Activated CD4-positive, alpha-beta T cell treated with anti-CD3 and anti-CD28 coated beads, Interleukin-2, Interleukin-4, amounts not matched to agents 100 ng/mL and 50 ng/mL, durations not matched to agents 16 hours and 8 hours (primary cell): ENCODE results near the gene ABHD4.
"Not testable (repeated sequence)": the region's sequence is repeated elsewhere in the genome, so short reads cannot be mapped to it uniquely, and the experiment has no call there.

ENCODE experiments used
- DNase-seq: peaks from one replicate; pipeline ENCODE4 v3.0.0-alpha.2; 2020; ENCODE audit warnings: low spot score

ABHD4 gene, protein sequence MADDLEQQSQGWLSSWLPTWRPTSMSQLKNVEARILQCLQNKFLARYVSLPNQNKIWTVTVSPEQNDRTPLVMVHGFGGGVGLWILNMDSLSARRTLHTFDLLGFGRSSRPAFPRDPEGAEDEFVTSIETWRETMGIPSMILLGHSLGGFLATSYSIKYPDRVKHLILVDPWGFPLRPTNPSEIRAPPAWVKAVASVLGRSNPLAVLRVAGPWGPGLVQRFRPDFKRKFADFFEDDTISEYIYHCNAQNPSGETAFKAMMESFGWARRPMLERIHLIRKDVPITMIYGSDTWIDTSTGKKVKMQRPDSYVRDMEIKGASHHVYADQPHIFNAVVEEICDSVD

DNA sequence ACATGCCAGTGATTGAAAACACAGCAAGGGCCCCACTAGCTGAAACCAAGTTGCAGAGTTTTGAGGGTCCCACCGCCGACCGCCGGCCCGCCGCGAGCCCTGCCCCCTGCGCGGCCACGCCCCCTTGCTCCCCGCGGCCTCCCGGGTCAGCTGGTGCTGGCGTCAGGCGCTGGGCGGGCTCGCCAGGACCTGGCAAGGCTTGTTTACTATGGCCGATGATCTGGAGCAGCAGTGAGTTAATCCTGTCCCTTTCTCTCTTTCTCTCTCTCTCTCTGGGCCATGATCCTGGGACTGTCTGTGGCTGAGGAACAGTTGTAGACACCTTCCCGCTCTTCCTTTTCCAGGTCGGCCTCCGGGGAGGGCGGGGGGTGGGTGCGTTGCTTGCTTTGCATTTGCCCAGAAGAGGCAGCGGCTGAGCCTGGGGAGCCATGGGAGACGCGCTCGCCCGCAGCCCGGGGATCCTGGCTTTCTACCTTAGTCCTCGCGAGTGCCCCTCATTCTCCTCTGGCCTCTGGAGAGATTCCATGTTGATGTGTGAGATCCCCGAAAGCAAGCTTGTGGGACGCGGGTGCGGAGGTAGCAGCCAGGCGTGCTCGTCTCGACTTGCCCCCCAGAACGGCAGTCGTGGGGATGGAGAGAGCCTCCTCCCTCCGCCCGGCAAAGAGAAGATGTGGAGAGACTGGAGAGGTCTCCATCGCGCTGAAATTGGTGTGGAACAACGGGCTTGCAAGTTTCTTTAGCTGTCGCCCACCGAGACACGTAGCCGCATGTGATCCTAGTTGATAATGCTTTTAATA is at the start of gene ABHD4:
TSS of gene ABHD4 (plus strand) at position 202 of the 797 bp plus-strand sequence. CDS start at position 209, 7 bp downstream.
- DNase-seq: peak; percentile 62

DNA sequence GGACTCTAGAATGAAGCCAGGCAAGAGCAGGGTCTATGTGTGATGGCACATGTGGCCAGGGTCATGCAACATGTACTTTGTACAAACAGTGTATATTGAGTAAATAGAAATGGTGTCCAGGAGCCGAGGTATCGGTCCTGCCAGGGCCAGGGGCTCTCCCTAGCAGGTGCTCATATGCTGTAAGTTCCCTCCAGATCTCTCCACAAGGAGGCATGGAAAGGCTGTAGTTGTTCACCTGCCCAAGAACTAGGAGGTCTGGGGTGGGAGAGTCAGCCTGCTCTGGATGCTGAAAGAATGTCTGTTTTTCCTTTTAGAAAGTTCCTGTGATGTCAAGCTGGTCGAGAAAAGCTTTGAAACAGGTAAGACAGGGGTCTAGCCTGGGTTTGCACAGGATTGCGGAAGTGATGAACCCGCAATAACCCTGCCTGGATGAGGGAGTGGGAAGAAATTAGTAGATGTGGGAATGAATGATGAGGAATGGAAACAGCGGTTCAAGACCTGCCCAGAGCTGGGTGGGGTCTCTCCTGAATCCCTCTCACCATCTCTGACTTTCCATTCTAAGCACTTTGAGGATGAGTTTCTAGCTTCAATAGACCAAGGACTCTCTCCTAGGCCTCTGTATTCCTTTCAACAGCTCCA is 48.7 kb upstream of the ABHD4 start:
- DNase-seq: no peak

DNA sequence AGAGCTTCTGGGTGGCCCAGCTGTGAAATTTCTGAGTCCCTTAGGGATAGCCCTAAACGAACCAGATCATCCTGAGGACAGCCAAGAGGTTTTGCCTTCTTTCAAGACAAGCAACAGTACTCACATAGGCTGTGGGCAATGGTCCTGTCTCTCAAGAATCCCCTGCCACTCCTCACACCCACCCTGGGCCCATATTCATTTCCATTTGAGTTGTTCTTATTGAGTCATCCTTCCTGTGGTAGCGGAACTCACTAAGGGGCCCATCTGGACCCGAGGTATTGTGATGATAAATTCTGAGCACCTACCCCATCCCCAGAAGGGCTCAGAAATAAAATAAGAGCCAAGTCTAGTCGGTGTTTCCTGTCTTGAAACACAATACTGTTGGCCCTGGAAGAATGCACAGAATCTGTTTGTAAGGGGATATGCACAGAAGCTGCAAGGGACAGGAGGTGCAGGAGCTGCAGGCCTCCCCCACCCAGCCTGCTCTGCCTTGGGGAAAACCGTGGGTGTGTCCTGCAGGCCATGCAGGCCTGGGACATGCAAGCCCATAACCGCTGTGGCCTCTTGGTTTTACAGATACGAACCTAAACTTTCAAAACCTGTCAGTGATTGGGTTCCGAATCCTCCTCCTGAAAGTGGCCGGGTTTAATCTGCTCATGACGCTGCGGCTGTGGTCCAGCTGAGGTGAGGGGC is 48.0 kb upstream of the ABHD4 start:
- peak; percentile 94 for DNase-seq

- no peak for DNase-seq
Measured at GRCh38 chr14:22551605-22551997, 46.5 kb upstream of the ABHD4 start.

GRCh38 chr14:22552001-22552826 is 45.9 kb upstream of the ABHD4 start:
- DNase-seq: no peak

DNA sequence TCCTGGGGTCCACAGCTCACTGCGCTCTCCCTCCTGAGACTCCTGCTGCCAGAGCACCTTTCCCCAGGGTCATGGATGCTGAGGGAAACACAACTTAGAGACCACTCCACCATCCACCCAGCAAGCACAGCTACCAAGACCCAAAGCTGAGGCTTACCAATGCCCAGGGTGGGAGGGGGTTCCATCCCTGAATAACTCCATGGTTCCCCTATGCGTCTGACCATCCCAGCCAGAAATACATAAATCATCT is 45.3 kb upstream of the ABHD4 start:
- DNase-seq: no peak

GRCh38 chr14:22553445-22553844 is 44.7 kb upstream of the ABHD4 start:
- DNase-seq: no peak

DNA sequence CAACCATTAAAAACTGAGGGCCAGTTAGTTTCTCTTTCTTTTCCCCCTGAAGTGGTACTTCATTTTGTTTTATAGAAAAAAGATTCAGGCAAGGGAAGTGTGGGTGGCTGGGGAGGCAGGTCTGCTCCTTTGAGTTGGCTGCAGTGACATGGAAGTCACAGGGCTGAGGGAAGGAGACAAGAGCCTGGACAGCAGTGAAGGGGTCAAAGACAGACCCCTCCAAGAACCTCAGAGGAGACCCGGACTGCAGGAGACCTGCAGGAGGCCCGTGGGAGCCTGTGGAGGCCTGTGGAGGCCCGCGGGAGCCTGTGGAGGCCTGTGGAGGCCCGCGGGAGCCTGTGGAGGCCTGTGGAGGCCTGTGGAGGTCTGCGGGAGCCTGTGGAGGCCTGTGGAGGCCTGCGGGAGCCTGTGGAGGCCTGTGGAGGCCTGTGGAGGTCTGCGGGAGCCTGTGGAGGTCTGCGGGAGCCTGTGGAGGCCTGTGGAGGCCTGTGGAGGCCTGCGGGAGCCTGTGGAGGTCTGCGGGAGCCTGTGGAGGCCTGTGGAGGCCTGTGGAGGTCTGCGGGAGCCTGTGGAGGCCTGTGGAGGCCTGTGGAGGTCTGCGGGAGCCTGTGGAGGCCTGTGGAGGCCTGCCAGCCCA is 44.1 kb upstream of the ABHD4 start:
- not testable (repeated sequence) for DNase-seq

- DNase-seq: peak; percentile 32
Measured at GRCh38 chr14:22554498-22555383, 43.4 kb upstream of the ABHD4 start.

- peak; percentile 82 for DNase-seq
Measured at GRCh38 chr14:22555384-22556011, 42.6 kb upstream of the ABHD4 start.

- peak; percentile 99 for DNase-seq
Measured at GRCh38 chr14:22556021-22556989, 41.8 kb upstream of the ABHD4 start.

DNA sequence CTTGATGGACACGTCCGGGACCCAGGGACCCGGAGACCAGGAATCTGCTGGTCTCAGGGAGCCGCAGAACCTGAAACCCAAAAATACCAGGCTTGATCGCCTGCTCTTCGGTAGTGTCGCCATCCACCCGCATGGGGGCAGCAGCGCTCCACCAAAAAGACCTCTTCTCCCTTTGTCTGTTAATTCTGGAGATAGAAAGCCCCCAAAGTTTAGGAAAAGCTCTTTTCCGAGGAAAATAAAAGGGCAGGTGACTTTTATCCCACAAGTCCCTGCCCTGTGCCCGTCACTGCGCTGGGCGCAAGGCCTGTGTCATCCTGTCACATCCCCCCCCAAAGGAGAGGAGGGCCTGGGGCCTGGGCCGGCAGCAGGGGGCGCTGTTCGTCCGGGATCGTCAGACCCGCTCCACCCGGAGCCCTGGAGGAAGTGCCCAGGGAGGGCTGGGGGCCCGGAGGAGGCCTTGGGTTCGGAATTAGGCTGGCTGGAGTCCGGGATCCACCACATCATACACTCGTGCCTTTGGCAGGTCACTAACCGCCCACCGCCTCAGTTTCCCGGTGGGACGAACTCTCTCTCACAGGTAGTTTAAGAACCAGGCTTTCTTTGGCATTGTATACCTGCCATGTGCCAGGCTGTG is 41.0 kb upstream of the ABHD4 start:
- peak; percentile 94 for DNase-seq

DNA sequence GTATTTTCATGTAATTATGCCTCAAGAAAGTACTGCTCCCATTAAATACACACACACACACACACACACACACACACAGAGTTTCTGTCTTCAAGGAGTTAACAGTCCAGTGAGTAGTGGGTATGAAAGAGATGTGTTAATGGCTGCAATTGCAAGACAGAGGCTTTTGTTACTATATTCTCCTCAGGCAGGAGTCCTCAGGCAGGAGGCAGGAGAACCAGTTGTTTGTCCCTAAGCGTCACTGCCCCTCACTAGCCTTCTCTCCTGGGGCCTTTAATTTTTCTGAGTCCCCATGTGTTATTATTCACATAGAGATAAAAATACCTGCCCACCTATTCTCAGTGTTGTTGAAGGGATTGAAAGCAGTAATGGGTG is 40.3 kb upstream of the ABHD4 start:
- DNase-seq: peak; percentile 15

DNA sequence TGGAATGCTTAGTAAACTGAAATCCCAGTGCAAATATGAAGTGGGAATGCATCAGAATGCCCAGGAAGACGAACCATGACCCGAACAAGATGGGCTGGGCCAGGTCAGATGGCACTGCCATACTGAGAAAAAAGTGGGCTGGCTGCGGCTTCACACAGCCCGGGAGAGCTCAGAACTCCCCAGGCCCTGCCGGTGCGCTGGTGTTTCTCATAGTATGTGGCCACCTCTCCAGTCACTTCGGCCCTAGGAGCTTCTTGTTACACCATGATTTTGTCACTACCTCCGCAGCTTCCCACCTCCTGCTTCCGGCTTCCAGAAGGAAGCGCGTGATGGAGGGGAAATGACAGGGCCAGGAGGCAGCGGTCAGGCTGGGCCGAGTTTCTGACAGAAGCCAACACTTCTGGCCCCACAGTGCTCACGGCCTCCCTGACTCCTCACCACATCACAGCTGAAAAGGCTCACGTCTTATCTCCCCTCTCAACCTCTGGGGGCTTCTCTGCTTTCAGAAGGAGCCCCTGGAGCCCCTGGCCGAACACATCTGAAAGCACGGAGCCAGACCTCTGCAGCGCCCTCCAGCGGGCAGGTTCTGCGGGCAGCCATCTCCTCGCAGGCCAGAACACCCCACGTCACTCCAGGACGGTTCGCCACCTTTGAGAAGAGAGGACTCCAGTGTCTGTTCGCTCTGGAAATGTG is 39.7 kb upstream of the ABHD4 start:
- peak; percentile 82 for DNase-seq

- no peak for DNase-seq
Measured at GRCh38 chr14:22559041-22559440, 39.1 kb upstream of the ABHD4 start.

DNA sequence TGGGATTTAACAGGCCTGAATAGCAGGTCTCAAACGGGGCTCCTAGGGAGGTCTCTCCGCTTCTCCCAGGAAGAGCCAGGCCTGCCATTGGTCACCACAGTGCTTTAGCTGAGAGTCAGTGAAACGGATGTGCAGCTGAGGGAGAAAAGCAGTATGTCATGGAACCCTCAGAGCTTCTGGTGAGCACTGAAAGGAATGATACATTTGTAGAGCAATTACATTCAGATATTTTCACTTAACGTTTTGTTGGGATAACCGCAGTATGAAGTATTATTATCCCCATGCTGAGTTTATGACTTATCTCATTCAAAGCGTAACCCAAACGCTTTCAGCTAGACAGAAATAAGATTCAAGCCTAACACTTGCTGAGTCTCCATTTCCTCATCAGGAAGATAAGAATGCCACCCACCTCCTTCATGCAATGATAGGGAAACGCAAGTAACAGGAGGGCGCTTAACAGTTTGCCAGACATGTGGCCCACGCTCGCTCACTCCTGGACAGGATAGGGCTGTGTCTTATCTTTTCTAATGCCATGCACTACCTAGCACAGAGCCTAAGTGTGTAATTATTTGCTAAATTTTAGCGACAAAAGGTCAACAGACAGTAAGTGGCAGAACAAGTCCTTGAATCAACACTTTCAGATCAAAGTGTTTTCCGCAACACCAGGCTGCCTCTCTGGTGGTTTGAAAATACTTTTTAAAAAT is 37.3 kb upstream of the ABHD4 start:
- DNase-seq: peak; percentile 39

DNA sequence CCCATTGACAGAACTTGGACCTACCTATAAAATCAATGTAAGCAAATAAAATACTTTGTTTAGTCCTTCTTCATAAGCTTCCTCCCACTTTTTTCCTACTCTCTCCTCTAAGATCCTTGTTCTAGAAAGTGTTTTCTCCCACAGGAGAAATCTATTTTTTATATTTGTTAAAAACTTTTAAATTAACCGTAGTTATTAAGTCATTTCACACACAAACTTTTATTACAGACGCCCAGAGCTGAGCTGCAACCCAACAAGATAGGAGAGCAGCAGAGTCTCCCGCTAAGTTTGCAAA is 36.8 kb upstream of the ABHD4 start:
- no peak for DNase-seq
